NCI-H748 (cell line): ENCODE measurements around the gene CLCN3.
"Not testable (repeated sequence)": the region's sequence is repeated elsewhere in the genome, so short reads cannot be mapped to it uniquely, and the experiment has no call there.

Experiments used
- DNase-seq: peaks from one replicate; lab custom pipeline; 2025; ENCODE audit not compliant: unreplicated experiment; lab: John Stamatoyannopoulos, UW

CLCN3 gene

GRCh38 chr4:169690787-169691186 lies 70.4 kb downstream of the CLCN3 start:
- no peak for DNase-seq

GRCh38 chr4:169698331-169698730 lies 78.0 kb downstream of the CLCN3 start:
- no peak for DNase-seq

GRCh38 chr4:169707958-169708643 lies 87.7 kb downstream of the CLCN3 start:
- no peak for DNase-seq

GRCh38 chr4:169715826-169716225 lies 95.4 kb downstream of the CLCN3 start:
- no peak for DNase-seq

GRCh38 chr4:169716677-169717076 lies 96.3 kb downstream of the CLCN3 start:
- no peak for DNase-seq

GRCh38 chr4:169720529-169720928 lies 100.2 kb downstream of the CLCN3 start:
- no peak for DNase-seq

GRCh38 chr4:169723207-169723965 lies 103.0 kb downstream of the CLCN3 start:
- DNase-seq: peak; percentile 32

GRCh38 chr4:169724260-169724659 lies 103.9 kb downstream of the CLCN3 start:
- DNase-seq: no peak

- no peak for DNase-seq
Measured at GRCh38 chr4:169727616-169728015, 107.2 kb downstream of the CLCN3 start.

GRCh38 chr4:169730564-169730963 lies 110.2 kb downstream of the CLCN3 start:
- no peak for DNase-seq

- not testable (repeated sequence) for DNase-seq
Measured at GRCh38 chr4:169738604-169739003, 118.2 kb downstream of the CLCN3 start.

GRCh38 chr4:169741569-169741968 lies 121.2 kb downstream of the CLCN3 start:
- DNase-seq: no peak

- DNase-seq: no peak
Measured at GRCh38 chr4:169744601-169745000, 124.2 kb downstream of the CLCN3 start.

- no peak for DNase-seq
Measured at GRCh38 chr4:169745291-169745690, 124.9 kb downstream of the CLCN3 start.

- DNase-seq: no peak
Measured at GRCh38 chr4:169756971-169757574, 136.7 kb downstream of the CLCN3 start.

- DNase-seq: peak; percentile 93
Measured at GRCh38 chr4:169757575-169758184, 137.3 kb downstream of the CLCN3 start, which contains the start of gene HPF1. HPF1 (minus strand) TSS chr4:169757944; CDS start chr4:169757877, 67 bp downstream.

- no peak for DNase-seq
Measured at GRCh38 chr4:169758401-169758962, 138.1 kb downstream of the CLCN3 start.

- no peak for DNase-seq
Measured at GRCh38 chr4:169761846-169762245, 141.5 kb downstream of the CLCN3 start.

GRCh38 chr4:169765835-169766234 lies 145.5 kb downstream of the CLCN3 start:
- DNase-seq: no peak

- no peak for DNase-seq
Measured at GRCh38 chr4:169766741-169767140, 146.4 kb downstream of the CLCN3 start.

GRCh38 chr4:169768385-169768784 lies 148.0 kb downstream of the CLCN3 start:
- DNase-seq: no peak
